ENCODE data around the gene NUMA1. TPM values are rescaled to one million over a fixed set of nuclear protein-coding genes. Genes with fewer than 3 reads are reported as not detected.

The NUMA1 gene
- total RNA-seq, 1 experiment from 2014 or later = 109 TPM

- no peak for TF ChIP-seq CTCF (IDR thresholded peaks at IDR 0.05; ENCODE audit: unreplicated experiment)
- no peak for DNase-seq (ENCODE audit: unreplicated experiment)
- intact Hi-C loops (cut with micrococcal nuclease) = no loop called here
- H3K4me3 Mint-ChIP-seq (ENCODE audit: unreplicated experiment) = no peak overlapping the region
- peaks cover 5% of the 10 kb centered on the region for H3K4me1 Mint-ChIP-seq (ENCODE audit: insufficient read depth, unreplicated experiment)
- no TSS peak for BruUV-seq (replicated peaks)
- H3K9me3 Mint-ChIP-seq (ENCODE audit: unreplicated experiment) = no peaks in the 10 kb centered on the region
- CTCF ChIA-PET = interaction anchor here (0.5 to 5.9 kb wide), 3 partner anchors 17 to 150 kb away, joined by 3 to 28 read pairs (median 3); no protein-coding TSS in a partner anchor
- POLR2A ChIA-PET = no interaction called here
- peaks cover 24% of the 10 kb centered on the region for H3K36me3 Mint-ChIP-seq (ENCODE audit: insufficient read depth, unreplicated experiment)
- H3K27me3 Mint-ChIP-seq (ENCODE audit: insufficient read depth, unreplicated experiment) = no peaks in the 10 kb centered on the region
- H3K27ac Mint-ChIP-seq (ENCODE audit: low read depth, unreplicated experiment) = no peak overlapping the region
Measured at GRCh38 chr11:71994786-71995185, 85.6 kb downstream of the NUMA1 start.

GRCh38 chr11:71992136-71992730, 88.1 kb downstream of the NUMA1 start:
- ChIA-PET CTCF (interaction anchor here (0.6 kb wide), 1 partner anchor 11 kb away, joined by 3 read pairs; no protein-coding TSS in a partner anchor), POLR2A (no interaction called here)
- Mint-ChIP-seq H3K4me1 (ENCODE audit: insufficient read depth, unreplicated experiment) (no peaks in the 10 kb centered on the region), H3K36me3 (ENCODE audit: insufficient read depth, unreplicated experiment) (peaks cover 24% of the 10 kb centered on the region), H3K9me3 (ENCODE audit: unreplicated experiment) (no peaks in the 10 kb centered on the region), H3K4me3 (ENCODE audit: unreplicated experiment) (no peak overlapping the region), H3K27ac (ENCODE audit: low read depth, unreplicated experiment) (no peak overlapping the region), H3K27me3 (ENCODE audit: insufficient read depth, unreplicated experiment) (no peaks in the 10 kb centered on the region)
- no peak for DNase-seq (ENCODE audit: unreplicated experiment)
- no peak for TF ChIP-seq CTCF (IDR thresholded peaks at IDR 0.05; ENCODE audit: unreplicated experiment)
- intact Hi-C loops (cut with micrococcal nuclease) = no loop called here
- BruUV-seq (replicated peaks) = no TSS peak

GRCh38 chr11:71991494-71991893, 88.8 kb downstream of the NUMA1 start:
- no peak overlapping the region for H3K4me3 Mint-ChIP-seq (ENCODE audit: unreplicated experiment)

GRCh38 chr11:71990701-71991100, 89.6 kb downstream of the NUMA1 start:
- POLR2A ChIA-PET = interaction anchor here (1.1 kb wide), 1 partner anchor 18 kb away, joined by 3 read pairs; no protein-coding TSS in a partner anchor
- Mint-ChIP-seq H3K9me3 (ENCODE audit: unreplicated experiment) (no peaks in the 10 kb centered on the region), H3K27me3 (ENCODE audit: insufficient read depth, unreplicated experiment) (no peaks in the 10 kb centered on the region), H3K4me3 (ENCODE audit: unreplicated experiment) (no peak overlapping the region), H3K36me3 (ENCODE audit: insufficient read depth, unreplicated experiment) (peaks cover 23% of the 10 kb centered on the region), H3K4me1 (ENCODE audit: insufficient read depth, unreplicated experiment) (no peaks in the 10 kb centered on the region), H3K27ac (ENCODE audit: low read depth, unreplicated experiment) (no peak overlapping the region)
- TF ChIP-seq CTCF (IDR thresholded peaks at IDR 0.05; ENCODE audit: unreplicated experiment) = no peak
- no peak for DNase-seq (ENCODE audit: unreplicated experiment)
- intact Hi-C loops (cut with micrococcal nuclease) = no loop called here
- CTCF ChIA-PET = interaction anchor here (1.0 to 1.5 kb wide), 2 partner anchors 8 to 12 kb away, joined by 4 to 6 read pairs; partner anchors contain the start of gene IL18BP
- BruUV-seq (replicated peaks) = no TSS peak

More at GRCh38 chr11:71991494-71991893, 88.8 kb downstream of the NUMA1 start:
- POLR2A ChIA-PET = no interaction called here
- no TSS peak for BruUV-seq (replicated peaks)
- H3K27me3 Mint-ChIP-seq (ENCODE audit: insufficient read depth, unreplicated experiment) = no peaks in the 10 kb centered on the region
- no peak for TF ChIP-seq CTCF (IDR thresholded peaks at IDR 0.05; ENCODE audit: unreplicated experiment)
- no peak for DNase-seq (ENCODE audit: unreplicated experiment)
- H3K9me3 Mint-ChIP-seq (ENCODE audit: unreplicated experiment) = no peaks in the 10 kb centered on the region
- H3K27ac Mint-ChIP-seq (ENCODE audit: low read depth, unreplicated experiment) = no peak overlapping the region
- intact Hi-C loops (cut with micrococcal nuclease) = no loop called here
- H3K36me3 Mint-ChIP-seq (ENCODE audit: insufficient read depth, unreplicated experiment) = peaks cover 17% of the 10 kb centered on the region
- CTCF ChIA-PET = interaction anchor here (0.6 to 0.7 kb wide), 3 partner anchors 12 to 689 kb away, joined by 3 read pairs; no protein-coding TSS in a partner anchor
- H3K4me1 Mint-ChIP-seq (ENCODE audit: insufficient read depth, unreplicated experiment) = no peaks in the 10 kb centered on the region
